ENCODE measurements around the gene IFT25. TPM values are rescaled to one million over a fixed set of nuclear protein-coding genes. Genes with fewer than 3 reads are reported as not detected.
A peak's percentile ranks its signal among the peaks of the same experiment; 100 is the strongest.

The IFT25 gene
- total and polyA plus RNA-seq, 2 donors (not counting 1 experiment from before 2014, with no cell fraction given) = 27.6 to 37.6 TPM

DNA sequence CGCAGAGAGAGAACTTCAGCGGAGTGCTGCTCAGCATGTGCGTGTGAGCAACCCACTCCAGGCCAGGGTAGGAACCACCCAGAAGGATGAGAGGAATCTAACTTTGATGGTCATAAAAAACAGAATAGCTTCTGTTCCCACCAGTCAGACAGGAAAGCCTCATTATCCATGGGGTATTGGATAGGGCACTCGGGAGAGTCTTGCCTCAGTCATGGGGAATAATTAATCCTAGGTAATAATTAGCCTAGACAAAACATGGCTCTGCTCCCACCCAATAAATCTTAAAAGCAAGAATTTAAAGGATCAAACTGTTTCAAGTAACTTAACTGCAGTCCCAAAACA lies 37.2 kb upstream of the IFT25 start:
- Histone ChIP-seq H3K27me3 (ENCODE audit: control insufficient read depth, insufficient read depth, low read length) (no peaks in the 10 kb centered on the region), H3K4me3 (replicated peaks in 1 of 4; ENCODE audit: control extremely low read depth in 1 of 4, insufficient read depth in 1 of 4, low read depth in 3 of 4, low read length in 4 of 4) (peak overlapping the region; percentile 3 to 54 (median 30)), H3K79me2 (ENCODE audit: control insufficient read depth, insufficient read depth, low read length) (no peaks in the 10 kb centered on the region), H3K4me1 (ENCODE audit: control insufficient read depth, extremely low read depth, insufficient read depth, low read length) (peaks cover 2% of the 10 kb centered on the region), H3K36me3 (ENCODE audit: control insufficient read depth, insufficient read depth, low read length) (no peaks in the 10 kb centered on the region), H2AFZ (ENCODE audit: low read length) (peak overlapping the region; percentile 82), H3K27ac (ENCODE audit: insufficient read depth, low read length) (no peak overlapping the region), H4K20me1 (ENCODE audit: control insufficient read depth, extremely low read depth, insufficient read depth, low read length) (no peaks in the 10 kb centered on the region), H3K4me2 (ENCODE audit: extremely low read depth, insufficient read depth, low read length) (peak overlapping the region; percentile 86), H3K9ac (ENCODE audit: insufficient read depth, low read length) (no peak overlapping the region), H3K9me3 (ENCODE audit: control insufficient read depth, insufficient read depth, low read depth, low read length) (no peaks in the 10 kb centered on the region)
- no peak for DNase-seq (ENCODE audit: low read depth in 2 of 2)
- no peak for TF ChIP-seq EZH2 (IDR thresholded peaks at IDR 0.05; ENCODE audit: low read length, missing control alignments)
- TF ChIP-seq, protein P1, sequence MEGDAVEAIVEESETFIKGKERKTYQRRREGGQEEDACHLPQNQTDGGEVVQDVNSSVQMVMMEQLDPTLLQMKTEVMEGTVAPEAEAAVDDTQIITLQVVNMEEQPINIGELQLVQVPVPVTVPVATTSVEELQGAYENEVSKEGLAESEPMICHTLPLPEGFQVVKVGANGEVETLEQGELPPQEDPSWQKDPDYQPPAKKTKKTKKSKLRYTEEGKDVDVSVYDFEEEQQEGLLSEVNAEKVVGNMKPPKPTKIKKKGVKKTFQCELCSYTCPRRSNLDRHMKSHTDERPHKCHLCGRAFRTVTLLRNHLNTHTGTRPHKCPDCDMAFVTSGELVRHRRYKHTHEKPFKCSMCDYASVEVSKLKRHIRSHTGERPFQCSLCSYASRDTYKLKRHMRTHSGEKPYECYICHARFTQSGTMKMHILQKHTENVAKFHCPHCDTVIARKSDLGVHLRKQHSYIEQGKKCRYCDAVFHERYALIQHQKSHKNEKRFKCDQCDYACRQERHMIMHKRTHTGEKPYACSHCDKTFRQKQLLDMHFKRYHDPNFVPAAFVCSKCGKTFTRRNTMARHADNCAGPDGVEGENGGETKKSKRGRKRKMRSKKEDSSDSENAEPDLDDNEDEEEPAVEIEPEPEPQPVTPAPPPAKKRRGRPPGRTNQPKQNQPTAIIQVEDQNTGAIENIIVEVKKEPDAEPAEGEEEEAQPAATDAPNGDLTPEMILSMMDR (conservative IDR thresholded peaks at IDR 0.05 in 1 of 2, IDR thresholded peaks at IDR 0.05 in 1 of 2; ENCODE audit: low read depth in 1 of 2, low read length in 2 of 2) = no peak

DNA sequence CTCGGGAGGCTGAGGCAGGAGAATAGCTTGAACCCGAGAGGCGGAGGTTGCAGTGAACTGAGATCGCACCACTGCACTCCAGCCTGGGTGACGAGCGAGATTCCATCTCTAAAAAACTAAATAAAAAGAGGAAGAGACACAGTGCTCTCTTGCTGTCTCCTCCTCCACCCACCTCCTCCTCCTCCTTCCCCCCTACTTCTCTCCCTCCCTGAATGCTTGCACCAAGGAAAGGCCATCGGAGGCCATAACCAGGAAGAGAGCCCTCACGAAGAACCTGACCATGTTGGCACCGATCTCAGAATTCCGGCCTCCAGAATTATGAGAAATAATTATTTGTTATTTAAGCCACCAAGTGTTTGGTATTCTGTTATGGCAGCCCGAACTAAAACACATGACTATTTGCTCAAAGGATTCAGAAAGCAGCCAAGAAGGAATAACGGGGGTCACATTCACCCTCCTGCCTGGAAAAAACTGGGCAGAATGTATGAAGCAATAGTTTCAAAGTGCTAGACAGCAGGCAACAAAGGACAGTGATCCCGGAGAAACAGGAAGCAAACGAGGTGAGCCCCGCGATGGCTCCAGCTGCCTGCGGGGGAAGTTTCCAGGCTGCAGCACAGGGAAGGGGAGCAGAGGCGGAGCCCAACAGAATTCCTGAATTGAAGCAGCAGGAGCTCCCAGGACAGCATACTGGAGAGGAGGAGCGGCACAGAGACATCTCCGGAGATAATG lies 36.7 kb upstream of the IFT25 start:
- H3K79me2 ChIP-seq (ENCODE audit: control insufficient read depth, insufficient read depth, low read length) = no peaks in the 10 kb centered on the region
- peak overlapping the region; percentile 3 to 54 (median 30) for H3K4me3 ChIP-seq (replicated peaks in 1 of 4; ENCODE audit: control extremely low read depth in 1 of 4, insufficient read depth in 1 of 4, low read depth in 3 of 4, low read length in 4 of 4)
- peak overlapping the region; percentile 86 for H3K4me2 ChIP-seq (ENCODE audit: extremely low read depth, insufficient read depth, low read length)
- TF ChIP-seq, protein P1 (conservative IDR thresholded peaks at IDR 0.05 in 1 of 2, IDR thresholded peaks at IDR 0.05 in 1 of 2; ENCODE audit: low read depth in 1 of 2, low read length in 2 of 2) = no peak
- no peak for TF ChIP-seq EZH2 (IDR thresholded peaks at IDR 0.05; ENCODE audit: low read length, missing control alignments)
- no peaks in the 10 kb centered on the region for H4K20me1 ChIP-seq (ENCODE audit: control insufficient read depth, extremely low read depth, insufficient read depth, low read length)
- peak; percentile 39 to 52 for DNase-seq (ENCODE audit: low read depth in 2 of 2)
- H2AFZ ChIP-seq (ENCODE audit: low read length) = peak overlapping the region; percentile 82
- H3K27me3 ChIP-seq (ENCODE audit: control insufficient read depth, insufficient read depth, low read length) = no peaks in the 10 kb centered on the region
- peak overlapping the region; percentile 3 for H3K9ac ChIP-seq (ENCODE audit: insufficient read depth, low read length)
- H3K36me3 ChIP-seq (ENCODE audit: control insufficient read depth, insufficient read depth, low read length) = no peaks in the 10 kb centered on the region
- peak overlapping the region; percentile 3 for H3K27ac ChIP-seq (ENCODE audit: insufficient read depth, low read length)
- H3K4me1 ChIP-seq (ENCODE audit: control insufficient read depth, extremely low read depth, insufficient read depth, low read length) = peaks cover 2% of the 10 kb centered on the region
- no peaks in the 10 kb centered on the region for H3K9me3 ChIP-seq (ENCODE audit: control insufficient read depth, insufficient read depth, low read depth, low read length)

DNA sequence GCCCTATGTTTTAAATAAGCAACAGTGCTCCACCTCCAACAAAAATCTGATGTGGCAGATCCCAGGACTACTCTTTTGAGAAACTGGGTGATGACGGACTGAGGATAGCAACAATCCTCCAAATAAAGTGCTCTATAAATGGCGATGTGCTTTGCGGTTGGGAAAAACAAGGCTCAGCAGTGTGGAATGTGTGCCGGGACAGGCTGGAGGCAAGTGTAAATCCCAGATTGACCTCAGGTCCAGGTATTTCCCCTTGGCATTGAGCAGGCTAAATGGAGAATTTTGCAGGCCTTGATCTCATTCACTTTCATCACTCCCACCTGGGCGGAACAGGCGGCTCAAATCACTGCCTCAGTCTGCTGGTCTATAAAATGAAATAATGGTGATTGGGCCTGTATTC lies 35.7 kb upstream of the IFT25 start:
- DNase-seq (ENCODE audit: low read depth in 2 of 2) = no peak
- H3K27ac ChIP-seq (ENCODE audit: insufficient read depth, low read length) = no peak overlapping the region

More for the DNA sequence above, 35.7 kb upstream of the IFT25 start:
- Histone ChIP-seq H3K4me2 (ENCODE audit: extremely low read depth, insufficient read depth, low read length) (no peak overlapping the region), H3K36me3 (ENCODE audit: control insufficient read depth, insufficient read depth, low read length) (no peaks in the 10 kb centered on the region), H3K27me3 (ENCODE audit: control insufficient read depth, insufficient read depth, low read length) (no peaks in the 10 kb centered on the region), H3K4me3 (replicated peaks in 1 of 4; ENCODE audit: control extremely low read depth in 1 of 4, insufficient read depth in 1 of 4, low read depth in 3 of 4, low read length in 4 of 4) (no peak overlapping the region), H3K4me1 (ENCODE audit: control insufficient read depth, extremely low read depth, insufficient read depth, low read length) (peaks cover 2% of the 10 kb centered on the region), H3K79me2 (ENCODE audit: control insufficient read depth, insufficient read depth, low read length) (no peaks in the 10 kb centered on the region), H4K20me1 (ENCODE audit: control insufficient read depth, extremely low read depth, insufficient read depth, low read length) (no peaks in the 10 kb centered on the region), H3K9me3 (ENCODE audit: control insufficient read depth, insufficient read depth, low read depth, low read length) (no peaks in the 10 kb centered on the region), H3K9ac (ENCODE audit: insufficient read depth, low read length) (no peak overlapping the region), H2AFZ (ENCODE audit: low read length) (no peak overlapping the region)
- TF ChIP-seq EZH2 (IDR thresholded peaks at IDR 0.05; ENCODE audit: low read length, missing control alignments) = no peak
- TF ChIP-seq, protein P1 (conservative IDR thresholded peaks at IDR 0.05 in 1 of 2, IDR thresholded peaks at IDR 0.05 in 1 of 2; ENCODE audit: low read depth in 1 of 2, low read length in 2 of 2) = no peak
